ENCODE data around the gene GLYR1. TPM values are rescaled to one million over a fixed set of nuclear protein-coding genes. Genes with fewer than 3 reads are reported as not detected.

The GLYR1 gene
- total and polyA plus RNA-seq, 4 donors = 18.1 to 50.2 (median 40.6) TPM

- no peaks in the 10 kb centered on the region for H3K9me3 ChIP-seq (ENCODE audit: control insufficient read depth in 4 of 4, low read length in 3 of 4)
- no peak overlapping the region for H3K9ac ChIP-seq (ENCODE audit: low read depth in 1 of 2, low read length in 2 of 2)
- TF ChIP-seq JUND (IDR thresholded peaks at IDR 0.05) = no peak
- no peak for TF ChIP-seq EGR1 (IDR thresholded peaks at IDR 0.05; ENCODE audit: low read depth in 2 of 2)
- TF ChIP-seq REST (IDR thresholded peaks at IDR 0.05) = no peak
- TF ChIP-seq, protein P1, sequence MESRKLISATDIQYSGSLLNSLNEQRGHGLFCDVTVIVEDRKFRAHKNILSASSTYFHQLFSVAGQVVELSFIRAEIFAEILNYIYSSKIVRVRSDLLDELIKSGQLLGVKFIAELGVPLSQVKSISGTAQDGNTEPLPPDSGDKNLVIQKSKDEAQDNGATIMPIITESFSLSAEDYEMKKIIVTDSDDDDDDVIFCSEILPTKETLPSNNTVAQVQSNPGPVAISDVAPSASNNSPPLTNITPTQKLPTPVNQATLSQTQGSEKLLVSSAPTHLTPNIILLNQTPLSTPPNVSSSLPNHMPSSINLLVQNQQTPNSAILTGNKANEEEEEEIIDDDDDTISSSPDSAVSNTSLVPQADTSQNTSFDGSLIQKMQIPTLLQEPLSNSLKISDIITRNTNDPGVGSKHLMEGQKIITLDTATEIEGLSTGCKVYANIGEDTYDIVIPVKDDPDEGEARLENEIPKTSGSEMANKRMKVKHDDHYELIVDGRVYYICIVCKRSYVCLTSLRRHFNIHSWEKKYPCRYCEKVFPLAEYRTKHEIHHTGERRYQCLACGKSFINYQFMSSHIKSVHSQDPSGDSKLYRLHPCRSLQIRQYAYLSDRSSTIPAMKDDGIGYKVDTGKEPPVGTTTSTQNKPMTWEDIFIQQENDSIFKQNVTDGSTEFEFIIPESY (IDR thresholded peaks at IDR 0.05) = no peak
- H3K27me3 ChIP-seq (ENCODE audit: control insufficient read depth in 4 of 4, insufficient read depth in 4 of 4, low read length in 3 of 4) = no peaks in the 10 kb centered on the region
- DNase-seq (ENCODE audit: low spot score) = no peak
- no peak overlapping the region for H3K27ac ChIP-seq (ENCODE audit: low read depth in 1 of 2, low read length in 2 of 2)
- H3K36me3 ChIP-seq (ENCODE audit: control insufficient read depth in 4 of 4, insufficient read depth in 3 of 4, low read depth in 1 of 4, low read length in 3 of 4) = no peaks in the 10 kb centered on the region
- 57% methylated on average over 4 of the region's 4 CpGs for WGBS
- H3K4me3 ChIP-seq (ENCODE audit: low read depth in 1 of 3, low read length in 3 of 3) = no peak overlapping the region
- no peaks in the 10 kb centered on the region for H3K4me1 ChIP-seq (ENCODE audit: control insufficient read depth in 4 of 4, insufficient read depth in 4 of 4, low read length in 3 of 4)
Observed at GRCh38 chr16:4780235-4780634, 66.9 kb downstream of the GLYR1 start.

GRCh38 chr16:4778050-4778392, 69.1 kb downstream of the GLYR1 start:
- Histone ChIP-seq H3K4me3 (ENCODE audit: low read depth in 1 of 3, low read length in 3 of 3) (no peak overlapping the region), H3K36me3 (ENCODE audit: control insufficient read depth in 4 of 4, insufficient read depth in 3 of 4, low read depth in 1 of 4, low read length in 3 of 4) (no peaks in the 10 kb centered on the region), H3K9me3 (ENCODE audit: control insufficient read depth in 4 of 4, low read length in 3 of 4) (no peaks in the 10 kb centered on the region), H3K9ac (ENCODE audit: low read depth in 1 of 2, low read length in 2 of 2) (no peak overlapping the region), H3K4me1 (ENCODE audit: control insufficient read depth in 4 of 4, insufficient read depth in 4 of 4, low read length in 3 of 4) (no peaks in the 10 kb centered on the region), H3K27ac (ENCODE audit: low read depth in 1 of 2, low read length in 2 of 2) (no peak overlapping the region), H3K27me3 (ENCODE audit: control insufficient read depth in 4 of 4, insufficient read depth in 4 of 4, low read length in 3 of 4) (no peaks in the 10 kb centered on the region)
- DNase-seq (ENCODE audit: low spot score) = no peak
- 94% methylated on average over 5 of the region's 5 CpGs for WGBS
- TF ChIP-seq HNF4A (conservative IDR thresholded peaks at IDR 0.05) = no peak
- TF ChIP-seq SP1 (IDR thresholded peaks at IDR 0.05) = no peak
- no peak for TF ChIP-seq JUND (IDR thresholded peaks at IDR 0.05)

DNA sequence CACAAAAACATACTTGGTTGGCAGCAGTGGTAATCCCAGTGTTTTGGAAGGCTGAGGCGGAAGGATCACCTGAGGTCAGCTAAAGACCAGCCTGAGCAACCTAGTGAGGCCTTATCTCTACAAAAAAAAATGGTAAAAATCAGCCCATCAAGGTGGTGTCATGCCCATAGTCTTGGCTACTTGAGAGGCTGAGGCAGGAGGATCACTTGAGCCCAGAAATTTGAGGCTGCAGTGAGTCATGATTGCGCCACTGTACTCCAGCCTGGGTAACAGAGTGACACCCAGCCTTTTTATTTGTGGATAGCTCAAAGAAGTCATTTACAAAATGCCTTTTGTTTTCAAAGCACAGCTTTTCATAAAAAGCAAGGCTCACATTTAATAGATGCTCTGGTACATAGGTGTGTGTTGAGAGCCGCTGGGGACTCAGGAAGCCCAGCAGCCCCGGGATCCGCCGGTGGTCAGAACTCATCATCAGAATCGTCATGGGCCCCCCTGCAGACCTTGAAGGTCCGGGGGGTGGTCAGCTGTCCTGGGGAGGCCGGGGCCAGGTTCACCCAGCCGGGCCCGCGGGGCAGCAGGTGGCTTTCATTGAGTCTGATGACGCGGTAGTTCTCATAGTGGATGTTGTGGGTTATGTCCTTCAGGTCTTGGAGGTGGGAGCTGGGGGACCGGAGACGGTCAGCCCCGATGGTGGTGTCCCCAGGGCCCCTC, 69.6 kb downstream of the GLYR1 start:
- no peak for DNase-seq (ENCODE audit: low spot score)
- Histone ChIP-seq H3K36me3 (ENCODE audit: control insufficient read depth in 4 of 4, insufficient read depth in 3 of 4, low read depth in 1 of 4, low read length in 3 of 4) (no peaks in the 10 kb centered on the region), H3K9ac (ENCODE audit: low read depth in 1 of 2, low read length in 2 of 2) (no peak overlapping the region), H3K27ac (ENCODE audit: low read depth in 1 of 2, low read length in 2 of 2) (no peak overlapping the region), H3K27me3 (ENCODE audit: control insufficient read depth in 4 of 4, insufficient read depth in 4 of 4, low read length in 3 of 4) (no peaks in the 10 kb centered on the region), H3K4me1 (ENCODE audit: control insufficient read depth in 4 of 4, insufficient read depth in 4 of 4, low read length in 3 of 4) (no peaks in the 10 kb centered on the region), H3K4me3 (ENCODE audit: low read depth in 1 of 3, low read length in 3 of 3) (no peak overlapping the region), H3K9me3 (ENCODE audit: control insufficient read depth in 4 of 4, low read length in 3 of 4) (no peaks in the 10 kb centered on the region)
- 87% methylated on average over 17 of the region's 17 CpGs for WGBS
- no peak for TF ChIP-seq RXRA (IDR thresholded peaks at IDR 0.05)
- TF ChIP-seq, protein P2, sequence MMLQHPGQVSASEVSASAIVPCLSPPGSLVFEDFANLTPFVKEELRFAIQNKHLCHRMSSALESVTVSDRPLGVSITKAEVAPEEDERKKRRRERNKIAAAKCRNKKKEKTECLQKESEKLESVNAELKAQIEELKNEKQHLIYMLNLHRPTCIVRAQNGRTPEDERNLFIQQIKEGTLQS (IDR thresholded peaks at IDR 0.05) = no peak
- no peak for TF ChIP-seq MAX (IDR thresholded peaks at IDR 0.05)
- TF ChIP-seq REST (IDR thresholded peaks at IDR 0.05) = no peak
- no peak for TF ChIP-seq JUND (IDR thresholded peaks at IDR 0.05)
- no peak for TF ChIP-seq HNF4A (conservative IDR thresholded peaks at IDR 0.05)
- no peak for TF ChIP-seq TAF1 (conservative IDR thresholded peaks at IDR 0.05)
- no peak for TF ChIP-seq RAD21 (IDR thresholded peaks at IDR 0.05)
- TF ChIP-seq, protein P1 (IDR thresholded peaks at IDR 0.05) = no peak
- TF ChIP-seq NR2F2 (IDR thresholded peaks at IDR 0.05) = no peak
- TF ChIP-seq HNF4G (IDR thresholded peaks at IDR 0.05) = no peak
- TF ChIP-seq FOXA2 (IDR thresholded peaks at IDR 0.05) = no peak
